GM12801 (cell line): ENCODE data around the gene KLF3.

Experiments used
- CTCF ChIP-seq: IDR thresholded peaks from one replicate; pipeline ENCODE4 v1.5.1; 2011; ENCODE audit warnings: control low read depth; ENCODE audit not compliant: insufficient read length; ENCODE audit errors: extremely low read depth

KLF3 gene

GRCh38 chr4:38728631-38729141 lies 64.7 kb downstream of the KLF3 start:
- no peak for TF ChIP-seq CTCF

- no peak for TF ChIP-seq CTCF
These were observed 66.5 kb downstream of the KLF3 start for GRCh38 chr4:38730493-38730829.

GRCh38 chr4:38730830-38731646 lies 67.0 kb downstream of the KLF3 start:
- TF ChIP-seq CTCF, result peak; percentile 16

GRCh38 chr4:38733663-38734062 lies 69.7 kb downstream of the KLF3 start:
- no peak for TF ChIP-seq CTCF

- no peak for TF ChIP-seq CTCF
These were observed 70.4 kb downstream of the KLF3 start for GRCh38 chr4:38734446-38734845.

- no peak for TF ChIP-seq CTCF
These were observed 70.9 kb downstream of the KLF3 start for GRCh38 chr4:38734911-38735310.

- no peak for TF ChIP-seq CTCF
These were observed 71.9 kb downstream of the KLF3 start for GRCh38 chr4:38735870-38736269.
